Cardiac fibroblast (primary cell): ENCODE results near the gene KCNJ14.
A peak's percentile ranks its signal among the peaks of the same experiment; 100 is the strongest.

Source experiments
- DNase-seq, 2 donors: peaks; one replicate each; pipeline versions ENCODE4 v3.0.0 to v3.0.0-alpha.2; 2010; ENCODE audit warnings: low read depth in 2 of 2
- H3K4me3 ChIP-seq, 2 donors: replicated peaks in 1 of 2; 1 replicate in 1 of 2; 2 replicates in 1 of 2; pipeline ENCODE4 v1.5.1; 2011; ENCODE audit warnings: low read depth in 2 of 2, low read length in 2 of 2, mild to moderate bottlenecking in 2 of 2, moderate library complexity in 1 of 2
- CTCF ChIP-seq: IDR thresholded peaks from one replicate; pipeline ENCODE4 v1.5.1; 2011; ENCODE audit warnings: low read depth, mild to moderate bottlenecking, low read length, inconsistent platforms

KCNJ14 gene

DNA sequence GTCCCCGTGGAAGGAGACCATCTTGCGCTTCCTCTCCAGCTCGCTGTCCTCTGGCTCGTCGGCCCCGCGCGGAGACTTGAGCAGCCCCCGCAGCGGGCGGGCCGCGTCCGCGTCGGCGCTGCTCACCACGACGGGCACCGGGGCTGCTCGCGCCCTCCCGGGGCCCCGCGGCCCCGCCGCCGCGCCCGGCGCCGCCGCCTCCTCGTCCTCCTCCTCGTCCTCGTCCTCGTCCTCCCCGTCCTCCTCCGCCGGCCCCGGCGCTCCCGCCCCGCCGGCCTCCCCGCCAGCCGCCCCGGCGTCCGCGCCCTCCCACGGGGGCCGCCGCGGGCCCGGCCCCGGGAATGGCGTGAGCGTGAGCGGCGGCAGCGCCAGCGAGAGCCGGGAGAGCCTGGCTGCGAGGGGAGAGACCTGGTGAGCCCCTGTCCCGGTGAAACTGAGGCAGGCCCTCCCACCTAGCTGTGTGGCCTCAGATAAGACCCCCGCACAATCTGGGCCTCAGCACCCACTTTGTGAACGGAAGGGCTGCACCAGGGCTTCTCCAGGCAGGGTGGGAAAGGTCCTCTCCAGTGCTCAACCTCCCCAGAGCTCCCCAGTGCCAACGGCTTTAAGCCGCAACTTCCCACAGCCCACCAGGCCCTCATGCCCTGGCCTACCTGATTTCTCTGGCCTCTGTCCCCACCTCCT, 38.5 kb downstream of the KCNJ14 start:
- no peak for DNase-seq
- peak overlapping the region; percentile 58 to 66 for H3K4me3 ChIP-seq
- no peak for TF ChIP-seq CTCF

GRCh38 chr19:48495396-48495795, 40.0 kb downstream of the KCNJ14 start:
- no peak for TF ChIP-seq CTCF

DNA sequence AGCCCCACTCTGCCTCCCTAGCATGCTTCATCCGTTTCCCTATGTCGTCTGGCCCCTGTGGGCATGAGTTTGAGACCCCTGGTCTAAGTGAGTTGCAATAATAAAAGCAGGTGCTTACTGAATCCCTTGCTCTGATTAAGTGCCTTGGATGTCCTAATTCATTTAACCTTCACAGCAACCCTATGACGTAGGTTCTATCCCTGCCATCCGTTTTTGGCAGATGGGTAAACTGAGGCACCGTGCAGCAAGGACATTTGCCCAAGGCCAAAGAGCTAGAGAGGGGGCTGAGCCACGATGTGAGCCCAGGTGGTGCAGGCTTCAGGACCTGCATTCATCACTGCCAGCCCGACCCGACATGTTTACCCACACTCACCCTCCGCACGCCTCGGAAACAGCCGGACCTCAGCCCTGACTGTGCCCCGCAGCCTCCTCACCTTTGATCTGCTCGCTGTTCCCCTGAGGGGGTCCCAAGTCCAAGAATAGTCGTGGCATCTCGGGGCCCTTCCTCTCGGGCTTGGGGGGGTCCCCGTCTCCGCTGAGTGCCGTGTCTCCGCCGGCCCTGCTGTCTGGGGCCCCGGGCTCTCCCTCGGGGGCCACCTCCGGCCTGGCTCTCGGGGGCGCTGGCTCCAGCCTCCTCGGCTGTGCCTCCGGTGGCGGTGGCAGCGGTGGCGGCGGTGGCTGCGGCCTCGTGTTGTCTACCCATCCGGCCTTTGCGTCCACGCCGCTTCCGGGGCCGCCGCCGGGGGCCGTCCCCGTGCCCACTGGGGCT, 41.8 kb downstream of the KCNJ14 start:
- no peak for TF ChIP-seq CTCF
- no peak for DNase-seq
- H3K4me3 ChIP-seq = no peak overlapping the region

More at GRCh38 chr19:48495396-48495795, 40.0 kb downstream of the KCNJ14 start:
- DNase-seq = peak; percentile 22 to 41
- H3K4me3 ChIP-seq = no peak overlapping the region

DNA sequence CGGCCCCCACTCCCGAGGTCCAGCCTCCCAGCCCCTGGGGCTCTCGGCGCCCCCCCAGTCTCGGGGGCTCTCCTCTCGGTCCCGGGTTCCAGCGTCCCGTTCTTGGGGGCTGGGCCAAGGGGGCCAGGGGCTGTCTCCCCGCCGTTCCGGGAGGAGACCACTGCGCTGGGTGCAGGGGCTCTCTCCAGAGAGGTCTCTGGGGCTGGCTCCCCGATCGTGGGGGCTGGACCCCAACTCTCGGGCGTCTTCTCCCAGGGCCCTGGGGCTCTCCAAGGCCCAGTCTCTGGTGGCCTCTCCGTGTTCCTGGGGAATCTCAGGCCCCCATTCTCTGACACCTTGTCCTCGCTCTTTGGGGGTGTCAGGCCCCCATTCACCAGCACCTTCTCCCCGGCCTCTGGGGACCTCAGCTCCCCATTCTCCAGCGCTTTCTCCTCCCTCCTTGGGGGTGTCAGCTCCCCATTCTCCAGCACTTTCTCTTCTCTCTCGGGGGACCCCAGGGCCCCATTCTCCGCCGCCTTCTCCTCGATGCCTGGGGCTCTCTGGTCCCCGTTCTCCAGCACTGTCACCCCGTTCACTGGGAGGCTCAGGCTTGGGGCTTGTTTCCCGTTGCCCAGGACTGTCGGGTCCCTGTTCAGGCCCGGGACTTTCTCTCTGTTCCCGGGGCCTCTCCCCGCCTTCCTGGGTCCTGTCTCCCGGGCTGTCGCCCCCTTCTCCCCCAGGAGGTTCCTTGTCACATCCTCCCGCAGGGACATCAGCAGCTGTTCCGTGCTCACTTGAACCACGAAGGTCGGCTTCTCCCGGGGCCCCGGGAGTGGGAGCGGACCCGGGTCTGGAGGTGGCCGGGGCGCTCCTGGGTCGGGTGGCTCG, 42.6 kb downstream of the KCNJ14 start:
- no peak for TF ChIP-seq CTCF
- no peak overlapping the region for H3K4me3 ChIP-seq
- DNase-seq = no peak

- DNase-seq = no peak
- H3K4me3 ChIP-seq = no peak overlapping the region
- no peak for TF ChIP-seq CTCF
Measured at GRCh38 chr19:48498595-48499311, 43.4 kb downstream of the KCNJ14 start.
